SK-N-SH (cell line): Measurements from ENCODE around the gene PYGO2. TPM values are rescaled to one million over a fixed set of nuclear protein-coding genes. Genes with fewer than 3 reads are reported as not detected.

Source experiments
- CTCF ChIA-PET: fragments of 300-600, 350-600 bp; formaldehyde crosslinking; extraction: SDS; loops from one replicate; lab custom pipeline; 2021; lab: Yijun Ruan, JAX
- POLR2A ChIA-PET: fragments of 350-600 bp; sonication (Branson Sonifier 250); formaldehyde crosslinking; extraction: SDS; loops from one replicate; lab custom pipeline; 2020; ENCODE audit warnings: antibody characterized with exemption, inconsistent platforms; lab: Yijun Ruan, JAX
- DNase-seq: peaks from one replicate; pipeline ENCODE4 v3.0.0; 2012
- H2AFZ ChIP-seq: fragments of 200-600 bp; sonication (generic); 2 replicates; pipeline ENCODE4 v1.8.1; 2016; ENCODE audit warnings: antibody characterized with exemption, mild to moderate bottlenecking, low read depth
- H3F3A ChIP-seq: fragments of 200-600 bp; sonication (generic); replicated peaks from 2 replicates; pipeline ENCODE3; 2016; ENCODE audit warnings: antibody characterized with exemption, mild to moderate bottlenecking; ENCODE audit not compliant: insufficient read depth
- H3K27ac ChIP-seq, 2 experiments: fragments of 200-500 bp in 1 of 2; fragments of 200-600 bp in 1 of 2; sonication (Bioruptor generic) in 1 of 2; sonication (generic), shearing (Covaris generic) in 1 of 2; 2 replicates each; pipeline versions ENCODE4 v1.5.1 to v1.6.1; 2014 to 2016; ENCODE audit warnings: low read depth in 2 of 2, inconsistent platforms in 1 of 2, low read length in 1 of 2, mild to moderate bottlenecking in 1 of 2, mixed read lengths in 1 of 2
- H3K27me3 ChIP-seq: fragments of 200-600 bp; sonication (generic), shearing (Covaris generic); 2 replicates; pipeline ENCODE4 v1.6.1; 2016; ENCODE audit warnings: mixed run types; ENCODE audit not compliant: insufficient read depth
- H3K36me3 ChIP-seq, 2 experiments: fragments of 200-500 bp in 1 of 2; fragments of 200-600 bp in 1 of 2; sonication (Bioruptor generic) in 1 of 2; sonication (generic) in 1 of 2; replicated peaks in 1 of 2; 2 replicates each; pipeline versions ENCODE3 to v1.5.1; 2014 to 2016; ENCODE audit warnings: low read length in 1 of 2, mild to moderate bottlenecking in 1 of 2; ENCODE audit not compliant: insufficient read depth in 2 of 2, control insufficient read depth in 1 of 2
- H3K4me1 ChIP-seq, 2 experiments: fragments of 200-500 bp in 1 of 2; fragments of 200-600 bp in 1 of 2; sonication (Bioruptor generic) in 1 of 2; sonication (generic), shearing (Covaris generic) in 1 of 2; 2 replicates each; pipeline versions ENCODE4 v1.5.1 to v1.6.1; 2014 to 2016; ENCODE audit warnings: low read depth in 1 of 2, low read length in 1 of 2, mixed run types in 1 of 2; ENCODE audit not compliant: insufficient read depth in 2 of 2, control insufficient read depth in 1 of 2
- H3K4me2 ChIP-seq: fragments of 200-600 bp; sonication (generic), shearing (Covaris generic); 2 replicates; pipeline ENCODE4 v1.6.1; 2017; ENCODE audit warnings: mixed run types
- H3K4me3 ChIP-seq, 2 experiments: fragments of 200-500 bp in 1 of 2; fragments of 200-600 bp in 1 of 2; sonication (Bioruptor generic) in 1 of 2; sonication (generic), shearing (Covaris generic) in 1 of 2; 2 replicates each; pipeline versions ENCODE4 v1.5.1 to v1.8.1; 2014 to 2016; ENCODE audit warnings: low read depth in 2 of 2, inconsistent platforms in 1 of 2, low read length in 1 of 2, mild to moderate bottlenecking in 1 of 2, mixed read lengths in 1 of 2, moderate library complexity in 1 of 2
- H3K79me2 ChIP-seq: fragments of 200-600 bp; sonication (generic); 2 replicates; pipeline ENCODE4 v1.8.1; 2017; ENCODE audit warnings: mild to moderate bottlenecking; ENCODE audit not compliant: insufficient read depth
- H3K9ac ChIP-seq: fragments of 200-600 bp; sonication (generic); 2 replicates; pipeline ENCODE4 v1.6.1; 2017; ENCODE audit warnings: mixed run types
- H3K9me2 ChIP-seq: fragments of 200-600 bp; sonication (generic); 2 replicates; pipeline ENCODE4 v1.6.1; 2017; ENCODE audit warnings: mixed run types
- H3K9me3 ChIP-seq: fragments of 200-600 bp; sonication (generic); 2 replicates; pipeline ENCODE4 v1.6.1; 2017; ENCODE audit warnings: mixed run types, mild to moderate bottlenecking, moderate library complexity
- H4K20me1 ChIP-seq: fragments of 200-600 bp; sonication (generic); 2 replicates; pipeline ENCODE4 v1.6.1; 2017; ENCODE audit warnings: mild to moderate bottlenecking, mixed run types; ENCODE audit not compliant: insufficient read depth
- CHD2 ChIP-seq: fragments of 150-350 bp; IDR thresholded peaks from 2 replicates; pipeline ENCODE4 v1.6.1; 2018; ENCODE audit warnings: low read length; ENCODE audit not compliant: partially characterized antibody
- ELF1 ChIP-seq: IDR thresholded peaks from 2 replicates; pipeline ENCODE4 v1.4.0; 2012
- FOXJ3 ChIP-seq: sonication (generic); formaldehyde crosslinking; IDR thresholded peaks from 2 replicates; pipeline ENCODE4 v1.5.1; 2020; ENCODE audit warnings: mild to moderate bottlenecking, missing genetic modification reagents
- GABPA ChIP-seq: IDR thresholded peaks from 2 replicates; pipeline ENCODE4 v1.4.0; 2012; ENCODE audit warnings: low read depth, mild to moderate bottlenecking
- JUND ChIP-seq: IDR thresholded peaks from 2 replicates; pipeline ENCODE4 v1.4.0; 2012
- NFIC ChIP-seq: IDR thresholded peaks from 2 replicates; pipeline ENCODE4 v1.4.0; 2012; ENCODE audit warnings: borderline replicate concordance
- NRF1 ChIP-seq: IDR thresholded peaks from 2 replicates; pipeline ENCODE4 v1.6.1; 2012; ENCODE audit warnings: low read depth, mild to moderate bottlenecking, low read length
- RAD21 ChIP-seq: IDR thresholded peaks from 2 replicates; pipeline ENCODE4 v1.6.1; 2012; ENCODE audit warnings: mild to moderate bottlenecking, low read length
- RXRA ChIP-seq: IDR thresholded peaks from 2 replicates; pipeline ENCODE4 v1.4.0; 2012; ENCODE audit warnings: low read depth, mild to moderate bottlenecking, borderline replicate concordance
- TAF1 ChIP-seq: IDR thresholded peaks from 2 replicates; pipeline ENCODE4 v1.6.1; 2012; ENCODE audit warnings: low read depth, mild to moderate bottlenecking, low read length, moderate library complexity, borderline replicate concordance
- WGBS: methylation state at CpG from one replicate; pipeline ENCODE4 v1.1.6; 2017; ENCODE audit warnings: low lambda C conversion rate; 5-methylcytosine and 5-hydroxymethylcytosine counted together
- polyA plus RNA-seq, 3 experiments: library from polyadenylated mRNA; depleted of rRNA; stranded (reverse); fragments of >200 nt; gene quantifications; 2 replicates each; pipeline ENCODE4 v1.2.3, GENCODE V29; 2012
- TF ChIP-seq, protein P1 (sequence below): IDR thresholded peaks from 2 replicates; pipeline ENCODE4 v1.4.0; 2012; ENCODE audit warnings: low read depth
- TF ChIP-seq, protein P2 (sequence below): IDR thresholded peaks from 2 replicates; pipeline ENCODE4 v1.4.0; 2012; ENCODE audit warnings: low read depth, borderline replicate concordance
- TF ChIP-seq, protein P3 (sequence below): fragments of 150-350 bp; IDR thresholded peaks from 2 replicates; pipeline ENCODE4 v1.6.1; 2016; ENCODE audit warnings: mild to moderate bottlenecking, low read depth, low read length
- TF ChIP-seq, protein P4 (sequence below): IDR thresholded peaks from 2 replicates; pipeline ENCODE4 v1.4.0; 2012; ENCODE audit warnings: low read depth, borderline replicate concordance
- TF ChIP-seq, protein P5 (sequence below): IDR thresholded peaks from 2 replicates; pipeline ENCODE4; 2012

The PYGO2 gene
- polyA plus RNA-seq, 1 of the 3 experiments (the other 2 are of a cell fraction), result 23.3 TPM

DNA sequence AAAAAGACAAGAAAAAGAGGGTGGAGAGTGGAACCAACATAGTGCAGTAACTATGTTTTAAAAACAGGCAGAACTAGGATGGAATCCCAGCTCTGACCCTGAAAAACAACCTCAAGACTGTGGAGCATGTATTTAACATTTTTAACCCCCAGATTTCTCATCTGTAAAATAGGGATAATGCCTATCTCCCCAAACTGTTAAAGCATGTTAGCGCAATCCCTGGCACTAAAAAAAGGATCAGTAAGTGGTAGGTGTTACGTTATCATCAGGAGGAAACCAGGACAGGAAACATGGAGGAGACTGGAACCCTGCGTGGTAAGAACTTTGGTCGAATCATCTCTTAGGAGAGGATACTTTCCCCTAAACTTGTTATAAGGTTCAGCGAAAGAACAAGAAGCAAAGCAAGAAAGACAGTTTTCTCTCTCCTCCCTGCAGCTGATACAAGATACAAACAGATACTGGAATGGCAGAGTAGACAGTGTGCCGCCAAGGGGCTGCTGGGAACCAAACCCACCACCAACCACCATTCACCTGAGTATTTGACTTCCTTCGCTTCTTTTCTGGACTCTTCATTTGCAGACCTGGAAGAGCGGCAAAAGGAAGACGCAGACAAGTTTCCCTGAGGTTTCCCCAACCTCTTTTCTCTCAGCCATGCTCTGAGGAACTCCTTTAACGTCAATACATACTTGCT, 991 bp downstream of the PYGO2 start:
- no peak for DNase-seq
- Histone ChIP-seq H3K9me2 (no peaks in the 10 kb centered on the region), H3K27me3 (no peaks in the 10 kb centered on the region), H3K4me3 (peak overlapping the region; percentile 72 to 73), H3K79me2 (peaks cover 39% of the 10 kb centered on the region), H2AFZ (no peak overlapping the region), H3K9ac (peak overlapping the region; percentile 84), H3K27ac (peak overlapping the region; percentile 83 to 98), H3K9me3 (no peaks in the 10 kb centered on the region), H3K36me3 (peaks cover 11 to 44% of the 10 kb centered on the region in 2 experiments), H3K4me2 (peak overlapping the region; percentile 85), H3K4me1 (peaks cover 4 to 37% of the 10 kb centered on the region in 2 experiments; a peak in 3 of 4 replicates), H3F3A (peaks cover 27% of the 10 kb centered on the region), H4K20me1 (no peaks in the 10 kb centered on the region)
- ChIA-PET POLR2A (interaction anchor here (0.6 to 2.8 kb wide), 13 partner anchors 8 to 383 kb away, joined by 3 to 18 read pairs (median 4); partner anchors contain the start of genes FLAD1, LENEP, PMVK and SHC1), CTCF (interaction anchor here (0.8 to 37.5 kb wide), 21 partner anchors 9 to 125 kb away, joined by 3 to 640 read pairs (median 4); partner anchors contain the start of genes ADAM15, FLAD1, LENEP and SHC1)
- TF ChIP-seq FOXJ3 (CRISPR knock-in tag) (no peak), JUND (no peak), ELF1 (no peak), TAF1 (no peak), GABPA (no peak), RXRA (no peak), NFIC (no peak), NRF1 (no peak), RAD21 (no peak), CHD2 (no peak)
- TF ChIP-seq, protein P1, sequence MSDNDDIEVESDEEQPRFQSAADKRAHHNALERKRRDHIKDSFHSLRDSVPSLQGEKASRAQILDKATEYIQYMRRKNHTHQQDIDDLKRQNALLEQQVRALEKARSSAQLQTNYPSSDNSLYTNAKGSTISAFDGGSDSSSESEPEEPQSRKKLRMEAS, result no peak
- TF ChIP-seq, protein P2, sequence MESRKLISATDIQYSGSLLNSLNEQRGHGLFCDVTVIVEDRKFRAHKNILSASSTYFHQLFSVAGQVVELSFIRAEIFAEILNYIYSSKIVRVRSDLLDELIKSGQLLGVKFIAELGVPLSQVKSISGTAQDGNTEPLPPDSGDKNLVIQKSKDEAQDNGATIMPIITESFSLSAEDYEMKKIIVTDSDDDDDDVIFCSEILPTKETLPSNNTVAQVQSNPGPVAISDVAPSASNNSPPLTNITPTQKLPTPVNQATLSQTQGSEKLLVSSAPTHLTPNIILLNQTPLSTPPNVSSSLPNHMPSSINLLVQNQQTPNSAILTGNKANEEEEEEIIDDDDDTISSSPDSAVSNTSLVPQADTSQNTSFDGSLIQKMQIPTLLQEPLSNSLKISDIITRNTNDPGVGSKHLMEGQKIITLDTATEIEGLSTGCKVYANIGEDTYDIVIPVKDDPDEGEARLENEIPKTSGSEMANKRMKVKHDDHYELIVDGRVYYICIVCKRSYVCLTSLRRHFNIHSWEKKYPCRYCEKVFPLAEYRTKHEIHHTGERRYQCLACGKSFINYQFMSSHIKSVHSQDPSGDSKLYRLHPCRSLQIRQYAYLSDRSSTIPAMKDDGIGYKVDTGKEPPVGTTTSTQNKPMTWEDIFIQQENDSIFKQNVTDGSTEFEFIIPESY, result no peak
- TF ChIP-seq, protein P3, sequence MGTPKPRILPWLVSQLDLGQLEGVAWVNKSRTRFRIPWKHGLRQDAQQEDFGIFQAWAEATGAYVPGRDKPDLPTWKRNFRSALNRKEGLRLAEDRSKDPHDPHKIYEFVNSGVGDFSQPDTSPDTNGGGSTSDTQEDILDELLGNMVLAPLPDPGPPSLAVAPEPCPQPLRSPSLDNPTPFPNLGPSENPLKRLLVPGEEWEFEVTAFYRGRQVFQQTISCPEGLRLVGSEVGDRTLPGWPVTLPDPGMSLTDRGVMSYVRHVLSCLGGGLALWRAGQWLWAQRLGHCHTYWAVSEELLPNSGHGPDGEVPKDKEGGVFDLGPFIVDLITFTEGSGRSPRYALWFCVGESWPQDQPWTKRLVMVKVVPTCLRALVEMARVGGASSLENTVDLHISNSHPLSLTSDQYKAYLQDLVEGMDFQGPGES, result no peak
- TF ChIP-seq, protein P4, sequence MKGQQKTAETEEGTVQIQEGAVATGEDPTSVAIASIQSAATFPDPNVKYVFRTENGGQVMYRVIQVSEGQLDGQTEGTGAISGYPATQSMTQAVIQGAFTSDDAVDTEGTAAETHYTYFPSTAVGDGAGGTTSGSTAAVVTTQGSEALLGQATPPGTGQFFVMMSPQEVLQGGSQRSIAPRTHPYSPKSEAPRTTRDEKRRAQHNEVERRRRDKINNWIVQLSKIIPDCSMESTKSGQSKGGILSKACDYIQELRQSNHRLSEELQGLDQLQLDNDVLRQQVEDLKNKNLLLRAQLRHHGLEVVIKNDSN, result no peak
- TF ChIP-seq, protein P5, sequence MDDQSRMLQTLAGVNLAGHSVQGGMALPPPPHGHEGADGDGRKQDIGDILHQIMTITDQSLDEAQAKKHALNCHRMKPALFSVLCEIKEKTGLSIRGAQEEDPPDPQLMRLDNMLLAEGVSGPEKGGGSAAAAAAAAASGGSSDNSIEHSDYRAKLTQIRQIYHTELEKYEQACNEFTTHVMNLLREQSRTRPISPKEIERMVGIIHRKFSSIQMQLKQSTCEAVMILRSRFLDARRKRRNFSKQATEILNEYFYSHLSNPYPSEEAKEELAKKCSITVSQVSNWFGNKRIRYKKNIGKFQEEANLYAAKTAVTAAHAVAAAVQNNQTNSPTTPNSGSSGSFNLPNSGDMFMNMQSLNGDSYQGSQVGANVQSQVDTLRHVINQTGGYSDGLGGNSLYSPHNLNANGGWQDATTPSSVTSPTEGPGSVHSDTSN, result no peak
- WGBS, result 28% methylated on average over 10 of the region's 10 CpGs
